GM19023 (cell line): ENCODE data around the gene ME3.

Experiments
- ATAC-seq: cut with Tn5 transposase; IDR thresholded peaks from one replicate; pipeline ENCODE4 v1.9.1; 2021; ENCODE audit warnings: mild to moderate bottlenecking, moderate library complexity; ENCODE audit not compliant: unreplicated experiment

Gene ME3

DNA sequence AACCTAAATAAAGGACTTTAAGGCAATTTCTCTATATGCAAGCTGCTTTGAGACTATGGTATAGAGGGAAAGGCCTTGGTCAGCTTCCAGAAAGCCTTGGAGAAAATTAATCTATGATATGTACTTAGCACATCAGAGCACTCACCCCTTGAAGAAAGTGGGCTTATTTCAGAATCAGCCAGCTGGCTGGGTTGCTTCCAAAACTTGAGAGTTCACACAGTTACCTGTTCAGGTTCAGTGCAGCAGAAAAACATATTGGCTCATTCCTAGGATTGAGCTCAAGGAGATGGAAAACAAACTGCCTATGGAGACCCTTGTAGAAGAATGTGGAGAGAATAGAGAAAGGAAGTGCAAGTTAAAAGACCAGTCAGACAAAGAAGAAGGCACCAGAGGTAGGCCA is 275.1 kb downstream of the ME3 start:
- ATAC-seq, result no peak

DNA sequence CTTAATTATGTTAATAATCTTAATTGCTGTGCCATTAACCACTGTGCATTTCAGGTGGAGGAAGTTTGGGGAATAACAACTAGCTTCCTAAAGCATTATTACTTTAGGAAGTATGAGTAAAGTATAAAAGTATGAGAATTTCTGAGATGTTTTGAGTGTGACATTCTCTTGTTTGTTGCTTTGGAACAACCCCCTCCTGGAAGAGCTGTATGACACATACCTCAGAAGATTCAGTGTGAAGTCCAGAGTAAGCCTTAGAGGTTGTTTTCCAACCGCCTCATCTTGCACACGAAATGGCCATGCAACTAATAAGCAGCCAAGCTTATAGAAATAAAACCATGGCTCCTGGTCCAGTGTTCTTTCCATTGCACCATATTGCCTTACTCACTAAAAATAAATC is 276.0 kb downstream of the ME3 start:
- ATAC-seq, result no peak

DNA sequence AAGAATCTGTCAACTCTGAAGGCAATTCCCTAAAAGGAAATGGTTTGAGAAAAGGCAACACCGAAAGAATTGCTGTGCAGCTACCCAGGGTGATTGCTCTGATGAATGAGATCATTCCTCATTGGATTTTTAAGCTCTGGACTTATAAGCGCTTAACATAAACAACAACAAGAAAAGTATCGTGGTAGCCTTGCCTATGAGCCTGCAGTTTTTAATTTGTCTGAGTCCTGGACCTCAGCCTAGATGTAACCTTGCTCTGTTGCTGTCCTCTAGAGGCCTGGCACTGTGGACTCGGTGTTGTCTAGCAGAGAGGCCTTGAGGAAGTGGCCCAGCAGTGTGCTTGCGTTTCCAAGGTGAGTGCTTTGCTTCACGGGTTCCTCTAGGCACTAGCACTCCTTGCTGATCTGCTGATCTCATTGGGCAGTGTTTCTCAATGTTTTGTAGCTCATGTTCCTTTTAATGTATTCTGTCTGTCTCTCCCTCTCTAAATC is 277.3 kb downstream of the ME3 start:
- ATAC-seq, result no peak
